A549 (cell line): Measurements from ENCODE around the gene DMRTA2. TPM values are rescaled to one million over a fixed set of nuclear protein-coding genes. Genes with fewer than 3 reads are reported as not detected.

Experiments
- ATAC-seq, 2 experiments: fragments of 200-7000 bp in 1 of 2; fragments of >200 bp in 1 of 2; cut with Nextera tagmentation in 1 of 2; cut with Tn5 transposase in 1 of 2; 3 replicates each; pipeline versions ENCODE4 v1.8.0 to v1.9.1; 2018 to 2020; ENCODE audit warnings: mild to moderate bottlenecking in 1 of 2, moderate library complexity in 1 of 2
- CTCF ChIA-PET: fragments of 300-600 bp; sonication (Branson Sonifier 250); formaldehyde crosslinking; extraction: SDS; loops from one replicate; lab custom pipeline; 2021; ENCODE audit warnings: antibody characterized with exemption, inconsistent platforms; lab: Yijun Ruan, JAX
- POLR2A ChIA-PET: fragments of 350-600 bp; formaldehyde crosslinking; extraction: SDS; loops from one replicate; lab custom pipeline; 2021; ENCODE audit warnings: antibody characterized with exemption, inconsistent platforms; lab: Yijun Ruan, JAX
- DNase-seq, 2 experiments: peaks; one replicate each; pipeline versions ENCODE4 v3.0.0 to v3.0.0-alpha.2; 2011 to 2016; ENCODE audit warnings: low read depth in 1 of 2, low spot score in 1 of 2
- FAIRE-seq: peaks from 2 replicates; lab custom pipeline; 2011; peaks lifted over from hg19 to GRCh38; lab: Jason Lieb, UNC
- H3K27ac ChIP-seq, 2 experiments: fragments of >200 bp; sonication (Bioruptor Twin); formaldehyde crosslinking; 3 replicates each; pipeline ENCODE4 v1.5.1; 2016 to 2017
- H3K4me1 ChIP-seq: fragments of >200 bp; sonication (Bioruptor Twin); formaldehyde crosslinking; 3 replicates; pipeline ENCODE4 v1.6.1; 2016
- H3K4me2 ChIP-seq: fragments of >200 bp; sonication (Bioruptor Twin); formaldehyde crosslinking; 3 replicates; pipeline ENCODE4 v1.6.1; 2016
- H3K4me3 ChIP-seq: fragments of >200 bp; sonication (Bioruptor Twin); formaldehyde crosslinking; 3 replicates; pipeline ENCODE4 v1.5.1; 2016
- H3K9me3 ChIP-seq: fragments of >200 bp; sonication (Bioruptor Twin); formaldehyde crosslinking; 3 replicates; pipeline ENCODE4 v1.6.1; 2016
- BCL3 ChIP-seq: fragments of >200 bp; sonication (Bioruptor Twin); formaldehyde crosslinking; IDR thresholded peaks from 3 replicates; pipeline ENCODE4 v1.6.1; 2016
- BHLHE40 ChIP-seq: IDR thresholded peaks from 2 replicates; pipeline ENCODE4 v1.6.1; 2012; ENCODE audit warnings: low read depth, low read length, inconsistent platforms
- CBX2 ChIP-seq: fragments of 200-600 bp; sonication (generic); IDR thresholded peaks from 2 replicates; pipeline ENCODE4 v1.6.1; 2016; ENCODE audit warnings: low read depth, mild to moderate bottlenecking, borderline replicate concordance
- CHD2 ChIP-seq: fragments of 150-350 bp; IDR thresholded peaks from 2 replicates; pipeline ENCODE4 v1.6.1; 2014; ENCODE audit warnings: low read length; ENCODE audit not compliant: partially characterized antibody
- CHD4 ChIP-seq: fragments of 200-600 bp; sonication (generic); IDR thresholded peaks from 2 replicates; pipeline ENCODE4 v1.6.1; 2016; ENCODE audit warnings: antibody characterized with exemption, mild to moderate bottlenecking, borderline replicate concordance
- E2F6 ChIP-seq: IDR thresholded peaks from 2 replicates; pipeline ENCODE4 v1.6.1; 2012; ENCODE audit warnings: low read depth, borderline replicate concordance
- EHMT2 ChIP-seq: fragments of 200-600 bp; sonication (generic); IDR thresholded peaks from 2 replicates; pipeline ENCODE4 v1.6.1; 2016; ENCODE audit warnings: antibody characterized with exemption, low read depth, mild to moderate bottlenecking, moderate library complexity
- ELK1 ChIP-seq: fragments of 150-350 bp; IDR thresholded peaks from 2 replicates; pipeline ENCODE4 v1.6.1; 2014; ENCODE audit warnings: low read depth, mild to moderate bottlenecking, low read length
- EP300 ChIP-seq, 2 experiments: fragments of >200 bp; sonication (Bioruptor Twin); formaldehyde crosslinking; IDR thresholded peaks; 2 replicates in 1 of 2; 3 replicates in 1 of 2; pipeline ENCODE4 v1.6.1; 2016 to 2017
- FOSB ChIP-seq: fragments of 250-450 bp; sonication (Bioruptor Pico); IDR thresholded peaks from 2 replicates; pipeline ENCODE4 v1.5.0; 2020; ENCODE audit warnings: mild to moderate bottlenecking, moderate library complexity
- FOXS1 ChIP-seq: fragments of 250-450 bp; sonication (Bioruptor Pico); IDR thresholded peaks from 2 replicates; pipeline ENCODE4 v1.5.0; 2020; ENCODE audit warnings: mild to moderate bottlenecking, moderate library complexity
- HES2 ChIP-seq: fragments of >200 bp; sonication (Bioruptor Twin); formaldehyde crosslinking; IDR thresholded peaks from 2 replicates; pipeline ENCODE4 v1.6.1; 2016
- HEYL ChIP-seq: fragments of 250-450 bp; sonication (Bioruptor Pico); IDR thresholded peaks from 2 replicates; pipeline ENCODE4 v1.8.0; 2021; ENCODE audit warnings: mild to moderate bottlenecking, moderate library complexity
- HOXB13 ChIP-seq: fragments of 250-450 bp; sonication (Bioruptor Pico); IDR thresholded peaks from 2 replicates; pipeline ENCODE4 v1.5.0; 2020; ENCODE audit warnings: low read depth, mild to moderate bottlenecking, moderate library complexity
- HOXB5 ChIP-seq: fragments of 250-450 bp; sonication (Bioruptor Pico); IDR thresholded peaks from 2 replicates; pipeline ENCODE4 v1.5.0; 2020; ENCODE audit warnings: mild to moderate bottlenecking, moderate library complexity
- JUN ChIP-seq, 2 experiments: fragments of >200 bp; sonication (Bioruptor Twin); formaldehyde crosslinking; IDR thresholded peaks; 2 replicates in 1 of 2; 3 replicates in 1 of 2; pipeline ENCODE4 v1.6.1; 2016 to 2017
- JUNB ChIP-seq: fragments of >200 bp; sonication (Bioruptor Twin); formaldehyde crosslinking; IDR thresholded peaks from 2 replicates; pipeline ENCODE4 v1.6.1; 2016
- KDM1A ChIP-seq: fragments of 200-600 bp; sonication (generic); IDR thresholded peaks from 2 replicates; pipeline ENCODE4 v1.6.1; 2016; ENCODE audit warnings: low read depth, mild to moderate bottlenecking
- KDM5A ChIP-seq: fragments of 200-600 bp; sonication (generic); IDR thresholded peaks from 2 replicates; pipeline ENCODE4 v1.6.1; 2016; ENCODE audit warnings: antibody characterized with exemption, mild to moderate bottlenecking
- MAFK ChIP-seq: fragments of 450-650 bp; IDR thresholded peaks from 2 replicates; pipeline ENCODE4 v1.6.1; 2014; ENCODE audit not compliant: partially characterized antibody
- MAX ChIP-seq: IDR thresholded peaks from 2 replicates; pipeline ENCODE4 v1.6.1; 2012
- MYC ChIP-seq: IDR thresholded peaks from 2 replicates; pipeline ENCODE4 v1.6.1; 2012; ENCODE audit warnings: mild to moderate bottlenecking, inconsistent platforms, low read length, improper control_type of control experiment, borderline replicate concordance
- PHF8 ChIP-seq: fragments of 200-600 bp; sonication (generic); IDR thresholded peaks from 2 replicates; pipeline ENCODE4 v1.6.1; 2016; ENCODE audit warnings: low read depth, mild to moderate bottlenecking, antibody characterized with exemption, moderate library complexity, borderline replicate concordance
- POLR2A ChIP-seq: IDR thresholded peaks from 2 replicates; pipeline ENCODE4 v1.6.1; 2012; ENCODE audit warnings: mild to moderate bottlenecking, low read length
- RAD21 ChIP-seq, 2 experiments: fragments of >200 bp in 1 of 2; sonication (Bioruptor Twin) in 1 of 2; formaldehyde crosslinking in 1 of 2; IDR thresholded peaks in 1 of 2; conservative IDR thresholded peaks in 1 of 2; 2 replicates in 1 of 2; 3 replicates in 1 of 2; pipeline ENCODE4 v1.6.1; 2012 to 2018; ENCODE audit warnings: inconsistent platforms in 1 of 2
- RCOR1 ChIP-seq: fragments of 150-350 bp; IDR thresholded peaks from 2 replicates; pipeline ENCODE4 v1.6.1; 2014; ENCODE audit warnings: antibody characterized with exemption, low read length, low read depth
- RFX5 ChIP-seq: fragments of 450-650 bp; IDR thresholded peaks from 2 replicates; pipeline ENCODE4 v1.7.1; 2014; ENCODE audit warnings: antibody characterized with exemption, mild to moderate bottlenecking, moderate library complexity
- ZC3H11A ChIP-seq: fragments of 450-650 bp; IDR thresholded peaks from 2 replicates; pipeline ENCODE4 v1.6.1; 2014; ENCODE audit warnings: antibody characterized with exemption, mild to moderate bottlenecking
- ZFP36 ChIP-seq: fragments of 450-650 bp; IDR thresholded peaks from 2 replicates; pipeline ENCODE4 v1.6.1; 2014; ENCODE audit warnings: borderline replicate concordance; ENCODE audit not compliant: partially characterized antibody
- ZNF302 ChIP-seq: fragments of 250-450 bp; sonication (Bioruptor Pico); IDR thresholded peaks from 2 replicates; pipeline ENCODE4 v1.9.0; 2021; ENCODE audit warnings: inconsistent platforms, mild to moderate bottlenecking, moderate library complexity
- ZSCAN20 ChIP-seq: fragments of 250-450 bp; sonication (Bioruptor Pico); IDR thresholded peaks from 2 replicates; pipeline ENCODE4 v1.8.0; 2022; ENCODE audit warnings: mild to moderate bottlenecking, moderate library complexity
- WGBS: methylation state at CpG from one replicate; pipeline ENCODE4 v1.1.6; 2017; ENCODE audit errors: missing lambda C conversion rate; 5-methylcytosine and 5-hydroxymethylcytosine counted together
- polyA plus RNA-seq, 4 experiments: library from polyadenylated mRNA; depleted of rRNA in 3 of 4; stranded (reverse); fragments of >200 nt; fragmentation: RNase III in 1 of 4; extraction: RNeasy Plus Mini Kit Qiagen cat#74134 plus additional on column Dnase treatment in 1 of 4; gene quantifications; 2 replicates in 3 of 4; 3 replicates in 1 of 4; pipeline ENCODE4 v1.2.3, GENCODE V29; 2011 to 2017

DMRTA2 gene
- polyA plus RNA-seq, 2 of the 4 experiments (the other 2 are of a cell fraction): 0.03 to 0.13 TPM

- peak in 1 of 2 experiments; percentile 15 for DNase-seq
- ChIA-PET CTCF (interaction anchor here (1.4 kb wide), 1 partner anchor 20 kb away, joined by 3 read pairs; no protein-coding TSS in a partner anchor), POLR2A (no interaction called here)
- H3K4me1 ChIP-seq: no peaks in the 10 kb centered on the region
- no peak overlapping the region for H3K27ac ChIP-seq
- no peak overlapping the region for H3K4me3 ChIP-seq
- peak; percentile 66 to 71; a peak in 5 of 6 replicates for ATAC-seq
- no peak overlapping the region for H3K4me2 ChIP-seq
- TF ChIP-seq MAFK (no peak), BCL3 (no peak), FOXS1 (no peak)
- no peaks in the 10 kb centered on the region for H3K9me3 ChIP-seq
- FAIRE-seq: no peak
These were observed 15.7 kb upstream of the DMRTA2 start for GRCh38 chr1:50438945-50439344.

- no peaks in the 10 kb centered on the region for H3K4me1 ChIP-seq
- H3K27ac ChIP-seq: no peak overlapping the region
- 91% methylated on average over 6 of the region's 6 CpGs for WGBS
- no peak for DNase-seq
- H3K4me3 ChIP-seq: no peak overlapping the region
- TF ChIP-seq ZC3H11A (no peak), HEYL (CRISPR knock-in tag) (no peak), HES2 (no peak), ELK1 (no peak), HOXB13 (CRISPR knock-in tag) (no peak), KDM1A (no peak), KDM5A (no peak), MAX (no peak), ZNF302 (no peak), BHLHE40 (no peak), EP300 (IDR thresholded peaks at IDR 0.05) (no peak), PHF8 (no peak), BCL3 (no peak), EHMT2 (no peak), JUNB (no peak), RAD21 (conservative IDR thresholded peaks at IDR 0.05 in 1 of 2, IDR thresholded peaks at IDR 0.05 in 1 of 2) (no peak), CBX2 (no peak), ZFP36 (no peak), RCOR1 (no peak)
- no peak for FAIRE-seq
- H3K9me3 ChIP-seq: no peaks in the 10 kb centered on the region
- ChIA-PET CTCF (no interaction called here), POLR2A (no interaction called here)
- H3K4me2 ChIP-seq: no peak overlapping the region
- ATAC-seq: no peak
These were observed 13.2 kb upstream of the DMRTA2 start for GRCh38 chr1:50436489-50436888.

- Histone ChIP-seq H3K4me2 (no peak overlapping the region), H3K27ac (no peak overlapping the region), H3K4me3 (no peak overlapping the region), H3K4me1 (peaks cover 5% of the 10 kb centered on the region; the same call in 1 of the 3 replicates), H3K9me3 (no peaks in the 10 kb centered on the region)
- DNase-seq (no peak), FAIRE-seq (no peak), ATAC-seq (no peak)
- 46% methylated on average over 5 of the region's 5 CpGs for WGBS
- ChIA-PET POLR2A (no interaction called here), CTCF (no interaction called here)
- TF ChIP-seq CHD2: no peak
- TF ChIP-seq RFX5: no peak
- TF ChIP-seq CHD4: no peak
- TF ChIP-seq FOSB (CRISPR knock-in tag): no peak
- TF ChIP-seq KDM1A: no peak
- TF ChIP-seq JUN (IDR thresholded peaks at IDR 0.05): no peak
- no peak for TF ChIP-seq ELK1
- TF ChIP-seq EHMT2: no peak
- TF ChIP-seq E2F6: no peak
- TF ChIP-seq HOXB5 (CRISPR knock-in tag): no peak
- TF ChIP-seq POLR2A: no peak
- no peak for TF ChIP-seq PHF8
- no peak for TF ChIP-seq MYC
- TF ChIP-seq ZSCAN20 (CRISPR knock-in tag): no peak
These were observed 6.8 kb upstream of the DMRTA2 start for GRCh38 chr1:50430010-50430405.
